Naive B cell (primary cell): ENCODE measurements around the gene KIF4A. TPM values are rescaled to one million over a fixed set of nuclear protein-coding genes. Genes with fewer than 3 reads are reported as not detected.
"Not testable (repeated sequence)": the region's sequence is repeated elsewhere in the genome, so short reads cannot be mapped to it uniquely, and the experiment has no call there.

Experiments
- ATAC-seq, 2 donors: fragments of 150-1000 bp; cut with Tn5 transposase; 2 replicates each; pipeline ENCODE4 v1.10.0; 2021; ENCODE audit warnings: low read depth in 2 of 2, mild to moderate bottlenecking in 2 of 2, moderate library complexity in 2 of 2
- DNase-seq: peaks from one replicate; pipeline ENCODE4 v3.0.0; 2022
- H3K27ac Mint-ChIP-seq, 6 donors: one replicate each; pipeline ENCODE4 v1.8.0; 2020 to 2022; ENCODE audit warnings: mild to moderate bottlenecking in 6 of 6, mixed read lengths in 6 of 6, moderate library complexity in 5 of 6, inconsistent platforms in 2 of 6
- H3K27me3 Mint-ChIP-seq, 3 donors: one replicate each; pipeline ENCODE4 v1.8.0; 2021 to 2022; ENCODE audit warnings: mixed read lengths in 3 of 3, mild to moderate bottlenecking in 1 of 3
- H3K36me3 Mint-ChIP-seq, 2 donors: one replicate each; pipeline ENCODE4 v1.8.0; 2020 to 2022; ENCODE audit warnings: mixed read lengths in 2 of 2, inconsistent platforms in 1 of 2, mild to moderate bottlenecking in 1 of 2
- H3K4me1 Mint-ChIP-seq, 3 donors: one replicate each; pipeline ENCODE4 v1.8.0; 2020 to 2022; ENCODE audit warnings: mixed read lengths in 3 of 3, inconsistent platforms in 1 of 3, mild to moderate bottlenecking in 1 of 3, moderate library complexity in 1 of 3
- H3K4me3 Mint-ChIP-seq, 8 donors: one replicate each; pipeline ENCODE4 v1.8.0; 2020 to 2022; ENCODE audit warnings: mild to moderate bottlenecking in 8 of 8, mixed read lengths in 8 of 8, moderate library complexity in 8 of 8, inconsistent platforms in 2 of 8
- H3K9me3 Mint-ChIP-seq, 7 donors: one replicate each; pipeline ENCODE4 v1.8.0; 2020 to 2022; ENCODE audit warnings: mixed read lengths in 7 of 7, mild to moderate bottlenecking in 5 of 7, inconsistent platforms in 2 of 7, moderate library complexity in 1 of 7
- polyA plus RNA-seq, 6 donors: library from polyadenylated mRNA; unstranded; fragments of 300-500 nt; fragmentation: Illumina TruSeq; gene quantifications; one replicate each; pipeline ENCODE4 v1.2.3, GENCODE V29; 2021; ENCODE audit warnings: low read depth in 6 of 6

Gene KIF4A
- polyA plus RNA-seq, 6 donors from 2014 or later, result not detected

GRCh38 chrX:70368731-70369130 lies 78.8 kb downstream of the KIF4A start:
- not testable (repeated sequence) for H3K27me3 Mint-ChIP-seq, H3K9me3 Mint-ChIP-seq, H3K4me3 Mint-ChIP-seq, DNase-seq, H3K27ac Mint-ChIP-seq, ATAC-seq, H3K36me3 Mint-ChIP-seq, H3K4me1 Mint-ChIP-seq

GRCh38 chrX:70386235-70386634 lies 96.3 kb downstream of the KIF4A start:
- no peaks in the 10 kb centered on the region for H3K27me3 Mint-ChIP-seq
- H3K4me1 Mint-ChIP-seq, result no peaks in the 10 kb centered on the region
- no peak overlapping the region for H3K27ac Mint-ChIP-seq
- H3K9me3 Mint-ChIP-seq, result peaks cover 0 to 3% (median 0%) of the 10 kb centered on the region in 7 donors
- H3K36me3 Mint-ChIP-seq, result no peaks in the 10 kb centered on the region
- no peak for ATAC-seq
- DNase-seq, result no peak
- H3K4me3 Mint-ChIP-seq, result no peak overlapping the region

GRCh38 chrX:70398899-70399298 lies 109.0 kb downstream of the KIF4A start:
- H3K9me3 Mint-ChIP-seq, result peaks cover 0 to 6% (median 2%) of the 10 kb centered on the region in 7 donors
- no peaks in the 10 kb centered on the region for H3K36me3 Mint-ChIP-seq
- peak overlapping the region; percentile 12 to 82 (median 56) for H3K27ac Mint-ChIP-seq
- no peaks in the 10 kb centered on the region for H3K4me1 Mint-ChIP-seq
- ATAC-seq (peak; percentile 52 to 77), DNase-seq (no peak)
- peak overlapping the region in 2 of 8 donors; percentile 0 to 20 for H3K4me3 Mint-ChIP-seq
- no peaks in the 10 kb centered on the region for H3K27me3 Mint-ChIP-seq

GRCh38 chrX:70400181-70400580 lies 110.3 kb downstream of the KIF4A start:
- DNase-seq, H3K4me1 Mint-ChIP-seq, H3K27ac Mint-ChIP-seq, H3K4me3 Mint-ChIP-seq, H3K27me3 Mint-ChIP-seq, H3K36me3 Mint-ChIP-seq, ATAC-seq, H3K9me3 Mint-ChIP-seq: not testable (repeated sequence)

GRCh38 chrX:70402721-70403120 lies 112.8 kb downstream of the KIF4A start:
- Mint-ChIP-seq H3K9me3 (no peaks in the 10 kb centered on the region), H3K4me3 (no peak overlapping the region), H3K27me3 (no peaks in the 10 kb centered on the region), H3K27ac (no peak overlapping the region), H3K4me1 (no peaks in the 10 kb centered on the region), H3K36me3 (no peaks in the 10 kb centered on the region)
- no peak for ATAC-seq
- no peak for DNase-seq

GRCh38 chrX:70405003-70405402 lies 115.1 kb downstream of the KIF4A start:
- Mint-ChIP-seq H3K9me3 (no peaks in the 10 kb centered on the region), H3K4me1 (no peaks in the 10 kb centered on the region), H3K27ac (no peak overlapping the region), H3K36me3 (no peaks in the 10 kb centered on the region), H3K4me3 (no peak overlapping the region), H3K27me3 (no peaks in the 10 kb centered on the region)
- DNase-seq, result no peak
- no peak for ATAC-seq

- DNase-seq, result no peak
- no peak overlapping the region for H3K27ac Mint-ChIP-seq
- no peaks in the 10 kb centered on the region for H3K36me3 Mint-ChIP-seq
- ATAC-seq, result no peak
- no peaks in the 10 kb centered on the region for H3K9me3 Mint-ChIP-seq
- H3K4me1 Mint-ChIP-seq, result no peaks in the 10 kb centered on the region
- no peaks in the 10 kb centered on the region for H3K27me3 Mint-ChIP-seq
- H3K4me3 Mint-ChIP-seq, result no peak overlapping the region
Observed at GRCh38 chrX:70410921-70411320, 121.0 kb downstream of the KIF4A start.

- Mint-ChIP-seq H3K27ac (no peak overlapping the region), H3K9me3 (no peaks in the 10 kb centered on the region), H3K36me3 (no peaks in the 10 kb centered on the region), H3K4me1 (no peaks in the 10 kb centered on the region), H3K4me3 (no peak overlapping the region), H3K27me3 (no peaks in the 10 kb centered on the region)
- ATAC-seq (no peak), DNase-seq (no peak)
Observed at GRCh38 chrX:70411475-70411874, 121.6 kb downstream of the KIF4A start.

GRCh38 chrX:70421618-70422017 lies 131.7 kb downstream of the KIF4A start:
- Mint-ChIP-seq H3K36me3 (no peaks in the 10 kb centered on the region), H3K27ac (peak overlapping the region in 1 of 6 donors; percentile 4), H3K4me1 (no peaks in the 10 kb centered on the region), H3K27me3 (peaks cover 0 to 23% (median 8%) of the 10 kb centered on the region in 3 donors), H3K9me3 (peaks cover 0 to 1% (median 0%) of the 10 kb centered on the region in 7 donors), H3K4me3 (no peak overlapping the region)
- ATAC-seq (no peak), DNase-seq (no peak)

- no peaks in the 10 kb centered on the region for H3K4me1 Mint-ChIP-seq
- H3K27ac Mint-ChIP-seq, result no peak within 1 kb of the TSS
- H3K36me3 Mint-ChIP-seq, result no peaks in the 10 kb centered on the region
- DNase-seq (no peak), ATAC-seq (no peak)
- no peak within 1 kb of the TSS for H3K4me3 Mint-ChIP-seq
- peaks cover 0 to 1% (median 0%) of the 10 kb centered on the region in 7 donors for H3K9me3 Mint-ChIP-seq
- peaks cover 0 to 23% (median 8%) of the 10 kb centered on the region in 3 donors for H3K27me3 Mint-ChIP-seq
Observed at GRCh38 chrX:70422851-70423341, 133.0 kb downstream of the KIF4A start, which contains the start of gene GDPD2. GDPD2 (plus strand) TSS chrX:70423314; CDS start chrX:70424985, 1,671 bp downstream.

GRCh38 chrX:70423936-70424675 lies 134.2 kb downstream of the KIF4A start:
- ATAC-seq (no peak), DNase-seq (no peak)
- no peak overlapping the region for H3K27ac Mint-ChIP-seq
- H3K27me3 Mint-ChIP-seq, result peaks cover 0 to 28% (median 8%) of the 10 kb centered on the region in 3 donors
- H3K36me3 Mint-ChIP-seq, result no peaks in the 10 kb centered on the region
- no peak overlapping the region for H3K4me3 Mint-ChIP-seq
- no peaks in the 10 kb centered on the region for H3K4me1 Mint-ChIP-seq
- peaks cover 0 to 1% (median 0%) of the 10 kb centered on the region in 7 donors for H3K9me3 Mint-ChIP-seq

GRCh38 chrX:70424801-70425200 lies 134.9 kb downstream of the KIF4A start:
- H3K4me1 Mint-ChIP-seq, result no peaks in the 10 kb centered on the region
- peaks cover 0 to 1% (median 0%) of the 10 kb centered on the region in 7 donors for H3K9me3 Mint-ChIP-seq
- H3K27ac Mint-ChIP-seq, result no peak overlapping the region
- H3K4me3 Mint-ChIP-seq, result no peak overlapping the region
- ATAC-seq (no peak), DNase-seq (no peak)
- H3K36me3 Mint-ChIP-seq, result no peaks in the 10 kb centered on the region
- H3K27me3 Mint-ChIP-seq, result peaks cover 0 to 29% (median 8%) of the 10 kb centered on the region in 3 donors

GRCh38 chrX:70426286-70427278 lies 136.7 kb downstream of the KIF4A start:
- Mint-ChIP-seq H3K9me3 (peaks cover 0 to 1% (median 0%) of the 10 kb centered on the region in 7 donors), H3K27me3 (peaks cover 0 to 29% (median 8%) of the 10 kb centered on the region in 3 donors), H3K4me1 (peaks cover 0 to 5% (median 0%) of the 10 kb centered on the region in 3 donors), H3K4me3 (no peak overlapping the region), H3K27ac (peak overlapping the region in 1 of 6 donors; percentile 41), H3K36me3 (no peaks in the 10 kb centered on the region)
- ATAC-seq (no peak), DNase-seq (no peak)
